ENCODE data around the gene FOXP3. TPM values are rescaled to one million over a fixed set of nuclear protein-coding genes. Genes with fewer than 3 reads are reported as not detected.

FOXP3 gene, protein sequence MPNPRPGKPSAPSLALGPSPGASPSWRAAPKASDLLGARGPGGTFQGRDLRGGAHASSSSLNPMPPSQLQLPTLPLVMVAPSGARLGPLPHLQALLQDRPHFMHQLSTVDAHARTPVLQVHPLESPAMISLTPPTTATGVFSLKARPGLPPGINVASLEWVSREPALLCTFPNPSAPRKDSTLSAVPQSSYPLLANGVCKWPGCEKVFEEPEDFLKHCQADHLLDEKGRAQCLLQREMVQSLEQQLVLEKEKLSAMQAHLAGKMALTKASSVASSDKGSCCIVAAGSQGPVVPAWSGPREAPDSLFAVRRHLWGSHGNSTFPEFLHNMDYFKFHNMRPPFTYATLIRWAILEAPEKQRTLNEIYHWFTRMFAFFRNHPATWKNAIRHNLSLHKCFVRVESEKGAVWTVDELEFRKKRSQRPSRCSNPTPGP
- total RNA-seq (2021; fragmentation: NEBNext Ultra II Directional; extraction: Animal tissue kit (Norgen Biotek cat#: 25700)), result 0.23 and 0.37 TPM in 2 replicates
- 0.54 and 0.67 TPM in 2 replicates for polyA plus RNA-seq (2011; rRNA removed)
- 0.52 TPM for polyA plus RNA-seq (2011; cell fraction: cytosol; rRNA removed)
- 0.86 TPM for polyA plus RNA-seq (2011; cell fraction: nucleus; rRNA removed)
- 0.35 to 0.74 TPM (median 0.45 TPM) in 4 replicates for polyA plus RNA-seq (2012, experiment 1 of 2)
- 0.30 TPM for polyA plus RNA-seq (2012, experiment 2 of 2)
- polyA plus RNA-seq (2013, experiment 1 of 2), result 0.24 TPM
- 0.28 TPM for polyA plus RNA-seq (2013, experiment 2 of 2)
- polyA minus RNA-seq (2011; rRNA and poly(A)+ RNA removed), result 0.49 and 0.69 TPM in 2 replicates
- polyA minus RNA-seq (2011; cell fraction: cytosol; rRNA and poly(A)+ RNA removed), result 0.66 TPM
- not detected for polyA minus RNA-seq (2011; cell fraction: nucleus; rRNA and poly(A)+ RNA removed)
- long read RNA-seq, experiment 1, result 0 reads
- long read RNA-seq, experiment 2, result 0 reads

DNA sequence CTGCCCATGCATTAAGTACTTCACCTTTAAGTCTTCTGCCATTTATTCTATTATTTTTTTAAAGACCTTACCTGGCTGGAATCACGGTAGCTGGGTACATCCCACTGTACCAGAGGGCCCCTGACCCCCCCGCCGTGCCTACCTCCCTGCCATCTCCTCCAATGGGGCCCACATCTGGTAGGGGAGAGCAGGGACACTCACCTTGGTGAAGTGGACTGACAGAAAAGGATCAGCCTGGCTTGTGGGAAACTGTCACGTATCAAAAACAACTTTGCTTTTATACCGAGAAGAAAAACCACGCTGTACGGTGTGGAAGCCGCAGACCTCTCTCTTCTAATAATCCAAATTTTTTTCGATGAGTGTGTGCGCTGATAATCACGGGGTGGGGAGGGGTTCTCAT lies at the start of gene FOXP3:
TSS of gene FOXP3 (minus strand) at position 251 of the 400 bp plus-strand sequence. CDS start 6,205 bp downstream, outside the sequence.
- Histone ChIP-seq H4K8ac (ENCODE audit: extremely low read depth, insufficient read depth, low read length) (no peak within 1 kb of the TSS), H3K36me3 (ENCODE audit: control insufficient read depth in 2 of 4, insufficient read depth in 4 of 4, low read length in 3 of 4) (no peaks in the 10 kb centered on the region), H4K20me1 (replicated peaks in 1 of 2; ENCODE audit: control insufficient read depth in 1 of 2, insufficient read depth in 2 of 2, low read length in 2 of 2) (no peaks in the 10 kb centered on the region), H3K9ac (replicated peaks in 1 of 4; ENCODE audit: extremely low read depth in 1 of 4, low read depth in 3 of 4, low read length in 3 of 4) (no peak within 1 kb of the TSS), H2BK15ac (ENCODE audit: low read length) (no peak within 1 kb of the TSS), H3K27me3 (replicated peaks in 1 of 4; ENCODE audit: control insufficient read depth in 3 of 4, extremely low read depth in 1 of 4, insufficient read depth in 3 of 4, low read length in 3 of 4) (no peaks in the 10 kb centered on the region), H2AK5ac (ENCODE audit: low read depth, low read length) (no peak within 1 kb of the TSS), H3K4me3 (ENCODE audit: extremely low read depth in 1 of 4, insufficient read depth in 2 of 4, low read depth in 3 of 4, low read length in 4 of 4) (no peak within 1 kb of the TSS), H3K27ac (ENCODE audit: low read depth, low read length) (no peak within 1 kb of the TSS), H3K4me2 (ENCODE audit: insufficient read depth in 1 of 2, low read depth in 2 of 2, low read length in 2 of 2) (no peak within 1 kb of the TSS), H2BK20ac (ENCODE audit: low read length) (no peak within 1 kb of the TSS), H2BK5ac (ENCODE audit: low read depth, low read length) (no peak within 1 kb of the TSS), H2BK120ac (replicated peaks; ENCODE audit: low read depth, low read length) (no peak within 1 kb of the TSS), H3K4ac (replicated peaks; ENCODE audit: insufficient read length, low read depth, low read length) (no peak within 1 kb of the TSS), H2BK12ac (ENCODE audit: low read depth, low read length) (no peak within 1 kb of the TSS), H3K79me2 (ENCODE audit: control insufficient read depth in 1 of 2, insufficient read depth in 2 of 2, low read length in 2 of 2) (no peaks in the 10 kb centered on the region), H3K14ac (ENCODE audit: insufficient read length) (no peak within 1 kb of the TSS), H3K18ac (ENCODE audit: extremely low read depth, low read length) (no peak within 1 kb of the TSS), H3K23me2 (ENCODE audit: low read depth, low read length) (no peaks in the 10 kb centered on the region; the same call in 1 of the 2 replicates), H3K23ac (ENCODE audit: insufficient read length) (no peak within 1 kb of the TSS), H2AFZ (ENCODE audit: low read length) (no peak within 1 kb of the TSS), H3K79me1 (ENCODE audit: low read depth, low read length) (no peaks in the 10 kb centered on the region), H4K5ac (ENCODE audit: insufficient read length, low read depth, low read length) (no peak within 1 kb of the TSS), H3K4me1 (replicated peaks in 1 of 4; ENCODE audit: control insufficient read depth in 3 of 4, insufficient read depth in 4 of 4, low read length in 3 of 4) (peaks cover 0 to 5% (median under 1%) of the 10 kb centered on the region in 4 experiments; a peak in 2 of 7 replicates), H3K9me3 (ENCODE audit: insufficient read depth in 2 of 2, low read depth in 1 of 2, low read length in 1 of 2) (no peaks in the 10 kb centered on the region), H4K91ac (replicated peaks; ENCODE audit: insufficient read length, low read length) (no peak within 1 kb of the TSS), H3K56ac (replicated peaks; ENCODE audit: insufficient read length, low read depth, low read length) (no peak within 1 kb of the TSS)
- no peak for FAIRE-seq
- DNase-seq (ENCODE audit: low read depth in 1 of 2, low spot score in 2 of 2), result no peak
- ChIA-PET POLR2A (ENCODE audit: partially characterized antibody) (interaction anchor here (0.9 to 1.5 kb wide), 3 partner anchors 9 to 28 kb away, joined by 3 to 6 read pairs (median 4); no protein-coding TSS in a partner anchor), CTCF (ENCODE audit: partially characterized antibody) (interaction anchor here (0.8 kb wide), 1 partner anchor 75 kb away, joined by 3 read pairs; no protein-coding TSS in a partner anchor)
- 92% methylated on average over 5 of the region's 11 CpGs; no CpG with 5 or more reads in 1 of the 2 experiments for WGBS, 2 experiments (ENCODE audit: extremely low coverage in 1 of 2, insufficient coverage in 1 of 2, insufficient read length in 1 of 2, insufficient replicate concordance in 2 of 2, low coverage in 1 of 2, low lambda C conversion rate in 2 of 2, missing lambda C conversion rate in 1 of 2)
- TF ChIP-seq SAP30 (IDR thresholded peaks at IDR 0.05; ENCODE audit: insufficient read depth, insufficient replicate concordance, low read length), result no peak
- TF ChIP-seq, protein P1, sequence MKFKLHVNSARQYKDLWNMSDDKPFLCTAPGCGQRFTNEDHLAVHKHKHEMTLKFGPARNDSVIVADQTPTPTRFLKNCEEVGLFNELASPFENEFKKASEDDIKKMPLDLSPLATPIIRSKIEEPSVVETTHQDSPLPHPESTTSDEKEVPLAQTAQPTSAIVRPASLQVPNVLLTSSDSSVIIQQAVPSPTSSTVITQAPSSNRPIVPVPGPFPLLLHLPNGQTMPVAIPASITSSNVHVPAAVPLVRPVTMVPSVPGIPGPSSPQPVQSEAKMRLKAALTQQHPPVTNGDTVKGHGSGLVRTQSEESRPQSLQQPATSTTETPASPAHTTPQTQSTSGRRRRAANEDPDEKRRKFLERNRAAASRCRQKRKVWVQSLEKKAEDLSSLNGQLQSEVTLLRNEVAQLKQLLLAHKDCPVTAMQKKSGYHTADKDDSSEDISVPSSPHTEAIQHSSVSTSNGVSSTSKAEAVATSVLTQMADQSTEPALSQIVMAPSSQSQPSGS (IDR thresholded peaks at IDR 0.05; ENCODE audit: low read length), result no peak
- TF ChIP-seq RAD21 (IDR thresholded peaks at IDR 0.05 in 1 of 2, conservative IDR thresholded peaks at IDR 0.05 in 1 of 2; ENCODE audit: low read depth in 2 of 2, low read length in 2 of 2), result no peak
- no peak for TF ChIP-seq SRF (IDR thresholded peaks at IDR 0.05; ENCODE audit: low read depth, low read length)
- TF ChIP-seq RFX5 (IDR thresholded peaks at IDR 0.05; ENCODE audit: borderline replicate concordance, low read depth, low read length), result no peak
- TF ChIP-seq SIN3A (conservative IDR thresholded peaks at IDR 0.05 in 1 of 2, IDR thresholded peaks at IDR 0.05 in 1 of 2; ENCODE audit: low read depth in 1 of 2, low read length in 2 of 2), result no peak
- no peak for TF ChIP-seq KDM5A (IDR thresholded peaks at IDR 0.05; ENCODE audit: low read length)

Data from H1 (cell line).